Stomach (tissue), 19 donors: Measurements from ENCODE around the gene NDC1. TPM values are rescaled to one million over a fixed set of nuclear protein-coding genes. Genes with fewer than 3 reads are reported as not detected.
"Not testable (repeated sequence)": the region's sequence is repeated elsewhere in the genome, so short reads cannot be mapped to it uniquely, and the experiment has no call there.

Experiments
- DNase-seq, 2 donors: peaks; one replicate each; pipeline versions ENCODE4 v3.0.0 to v3.0.0-alpha.2; 2013 to 2019
- H3K27ac ChIP-seq, 5 donors: fragments of 200-600 bp in 4 of 5; sonication (generic) in 4 of 5; one replicate each; pipeline ENCODE4 v1.5.1; 2013 to 2019; ENCODE audit warnings: mild to moderate bottlenecking in 1 of 5, moderate library complexity in 1 of 5
- H3K27me3 ChIP-seq, 3 donors: fragments of 200-600 bp; sonication (generic); one replicate each; pipeline ENCODE4 v1.5.1; 2017 to 2019; ENCODE audit warnings: mixed run types in 1 of 3
- H3K36me3 ChIP-seq, 4 donors: fragments of 200-600 bp; sonication (generic); 1 replicate in 3 of 4; 2 replicates in 1 of 4; pipeline ENCODE4 v1.5.1; 2016 to 2019
- H3K4me1 ChIP-seq, 4 donors: fragments of 200-600 bp; sonication (generic); one replicate each; pipeline ENCODE4 v1.5.1; 2016 to 2019
- H3K4me3 ChIP-seq, 4 donors: fragments of 200-600 bp; sonication (generic) in 3 of 4; one replicate each; pipeline ENCODE4 v1.5.1; 2016 to 2019; ENCODE audit warnings: mild to moderate bottlenecking in 1 of 4
- H3K9me3 ChIP-seq, 4 donors: fragments of 200-600 bp; sonication (generic); one replicate each; pipeline ENCODE4 v1.5.1; 2016 to 2019
- CTCF ChIP-seq, 7 experiments: fragments of 450-650 bp in 4 of 7; fragments of 200-600 bp in 3 of 7; sonication (generic) in 3 of 7; IDR thresholded peaks; one replicate each; pipeline ENCODE4 v1.5.1; 2016 to 2019; ENCODE audit warnings: antibody characterized with exemption in 7 of 7, control low read depth in 2 of 7, mild to moderate bottlenecking in 1 of 7
- EP300 ChIP-seq: sonication (generic); formaldehyde crosslinking; IDR thresholded peaks from one replicate; pipeline ENCODE4 v1.6.1; 2017; ENCODE audit warnings: antibody characterized with exemption
- POLR2A ChIP-seq, 4 donors: fragments of 450-650 bp; IDR thresholded peaks; one replicate each; pipeline ENCODE4 v1.6.1; 2016; ENCODE audit warnings: antibody characterized with exemption in 4 of 4, control low read depth in 2 of 4, mild to moderate bottlenecking in 1 of 4, moderate library complexity in 1 of 4
- POLR2AphosphoS5 ChIP-seq, 3 donors: sonication (generic); formaldehyde crosslinking; IDR thresholded peaks; one replicate each; pipeline ENCODE4 v1.6.1; 2016; ENCODE audit warnings: antibody characterized with exemption in 3 of 3
- WGBS, 5 donors: extraction: QIAGEN DNeasy Blood & Tissue Kit in 3 of 5; methylation state at CpG; one replicate each; pipeline versions ENCODE4 v1.1.5 to v1.1.7; 2013 to 2018; 5-methylcytosine and 5-hydroxymethylcytosine counted together
- intact Hi-C: fragments of 100-400 bp; cut with DNase I; formaldehyde crosslinking; loops from one replicate; pipeline ENCODE4 v1.15.1; 2023; ENCODE audit warnings: low total_unique reads
- long read RNA-seq, 10 donors: transcript quantifications; one replicate each; lab custom pipeline, GENCODE V29; 2026
- polyA plus RNA-seq, 3 donors: library from polyadenylated mRNA; stranded (reverse); fragments of 200-250 nt; gene quantifications; one replicate each; pipeline ENCODE4 v1.2.3, GENCODE V29; 2013
- total RNA-seq, 5 donors: library from RNA; depleted of rRNA; stranded (reverse); fragments of >200 nt; gene quantifications; one replicate each; pipeline versions ENCODE4 v1.1.0 to v1.2.3, GENCODE V29; 2014 to 2016
- donor health status: healthy with polysubstance abuse.
- donor health status: Bipolar disorder and iron deficiency.
- donor health status: healthy.

The NDC1 gene
- total RNA-seq (10 to 100 TPM in 3 of 5 donors, 1 to 10 TPM in 2; 6.4 to 46.9 (median 14.2) TPM), polyA plus RNA-seq (1 to 10 TPM; 2.6 to 5.1 (median 4.0) TPM)
- long read RNA-seq, donor 1, result 0 reads
- long read RNA-seq, donor 2, full-length matches to known transcripts, result 1 of 1 reads
- long read RNA-seq, donor 2, partial matches to known transcripts, result 0 of 1 reads
- long read RNA-seq, donor 2, other reads (novel, unspliced or antisense), result 0 of 1 reads
- long read RNA-seq, donor 3, full-length matches to known transcripts, result 1 of 1 reads
- long read RNA-seq, donor 3, partial matches to known transcripts, result 0 of 1 reads
- long read RNA-seq, donor 3, other reads (novel, unspliced or antisense), result 0 of 1 reads
- long read RNA-seq, donor 4, result 0 reads
- long read RNA-seq, donor 5, result 0 reads
- long read RNA-seq, donor 6, result 0 reads
- long read RNA-seq, donor 7, result 0 reads
- long read RNA-seq, donor 8, full-length matches to known transcripts, result 2 of 2 reads
- long read RNA-seq, donor 8, partial matches to known transcripts, result 0 of 2 reads
- long read RNA-seq, donor 8, other reads (novel, unspliced or antisense), result 0 of 2 reads
- long read RNA-seq, donor 9, result 0 reads
- long read RNA-seq, donor 10, result 0 reads

GRCh38 chr1:53837924-53838653 is at the start of gene NDC1:
Gene NDC1 (minus strand): TSS chr1:53838296. CDS start chr1:53838261, 35 bp downstream.
- peak within 1 kb of the TSS; percentile 83 to 98 (median 96) for H3K27ac ChIP-seq
- H3K27me3 ChIP-seq, result no peaks in the 10 kb centered on the region
- peaks cover 0 to 15% (median 11%) of the 10 kb centered on the region in 4 donors for H3K9me3 ChIP-seq
- intact Hi-C loops, result no loop called here
- peak within 1 kb of the TSS; percentile 72 to 97 (median 92) for H3K4me3 ChIP-seq
- WGBS, 5 donors, result 0 to 1% (median 0%) methylated on average over 8 to 59 of the region's 59 CpGs
- TF ChIP-seq CTCF (IDR thresholded peaks at IDR 0.05) (peak in 1 of 7 experiments; percentile 42), EP300 (no peak), POLR2AphosphoS5 (IDR thresholded peaks at IDR 0.05) (peak; percentile 64 to 92 (median 84)), POLR2A (IDR thresholded peaks at IDR 0.05) (no peak)
- no peaks in the 10 kb centered on the region for H3K36me3 ChIP-seq
- peaks cover 4 to 18% (median 15%) of the 10 kb centered on the region in 4 donors for H3K4me1 ChIP-seq
- DNase-seq, result peak; percentile 88 to 99

GRCh38 chr1:53883600-53883999 is 45.5 kb upstream of the NDC1 start:
- H3K27ac ChIP-seq, DNase-seq, intact Hi-C loops, H3K27me3 ChIP-seq, H3K9me3 ChIP-seq, H3K4me3 ChIP-seq: not testable (repeated sequence)
- WGBS, 5 donors, result 91 to 96% (median 95%) methylated on average over 6 of the region's 6 CpGs
- peaks cover 16 to 75% (median 71%) of the 10 kb centered on the region in 4 donors for H3K36me3 ChIP-seq
- H3K4me1 ChIP-seq, result peaks cover 0 to 15% (median 7%) of the 10 kb centered on the region in 4 donors

- H3K4me1 ChIP-seq, intact Hi-C loops, H3K27me3 ChIP-seq, H3K27ac ChIP-seq, H3K4me3 ChIP-seq, DNase-seq, H3K9me3 ChIP-seq: not testable (repeated sequence)
- peaks cover 29 to 82% (median 78%) of the 10 kb centered on the region in 4 donors for H3K36me3 ChIP-seq
- WGBS, 5 donors, result 93 to 98% (median 97%) methylated on average over 2 of the region's 2 CpGs
Measured at GRCh38 chr1:53881853-53882252, 43.8 kb upstream of the NDC1 start.

- TF ChIP-seq POLR2AphosphoS5 (IDR thresholded peaks at IDR 0.05) (no peak), CTCF (IDR thresholded peaks at IDR 0.05) (peak in 5 of 7 experiments; percentile 40 to 64 (median 53)), POLR2A (IDR thresholded peaks at IDR 0.05) (no peak), EP300 (no peak)
- intact Hi-C loops, result loop anchor here (5.0 kb wide), 1 partner anchor 69 kb away; the partner anchor contains the start of genes IFT25 and LRRC42
- Histone ChIP-seq H3K9me3 (no peaks in the 10 kb centered on the region), H3K4me3 (no peak overlapping the region), H3K27ac (no peak overlapping the region), H3K4me1 (peaks cover 0 to 8% (median 2%) of the 10 kb centered on the region in 4 donors), H3K36me3 (peaks cover 39 to 88% (median 82%) of the 10 kb centered on the region in 4 donors), H3K27me3 (no peaks in the 10 kb centered on the region)
- WGBS, 5 donors, result 35 to 52% (median 39%) methylated on average over 5 of the region's 5 CpGs
- DNase-seq, result peak in 1 of 2 donors; percentile 69
Measured at GRCh38 chr1:53878492-53879105, 40.5 kb upstream of the NDC1 start.

GRCh38 chr1:53875150-53875549 is 37.1 kb upstream of the NDC1 start:
- H3K27me3 ChIP-seq, H3K27ac ChIP-seq, H3K4me3 ChIP-seq, H3K9me3 ChIP-seq, DNase-seq, H3K4me1 ChIP-seq: not testable (repeated sequence)
- WGBS, 5 donors, result 88 to 99% (median 95%) methylated on average over 2 of the region's 2 CpGs
- peaks cover 42 to 95% (median 92%) of the 10 kb centered on the region in 4 donors for H3K36me3 ChIP-seq
- intact Hi-C loops, result loop anchor here (5.0 kb wide), 1 partner anchor 72 kb away; the partner anchor contains the start of genes IFT25 and LRRC42
